CD14-positive monocyte (primary cell): ENCODE data around the gene NPPA. TPM values are rescaled to one million over a fixed set of nuclear protein-coding genes. Genes with fewer than 3 reads are reported as not detected.
A peak's percentile ranks its signal among the peaks of the same experiment; 100 is the strongest.

Experiments
- DNase-seq, 3 donors: peaks; one replicate each; pipeline ENCODE4 v3.0.0-alpha.2; 2011 to 2022
- H2AFZ ChIP-seq: 2 replicates; pipeline ENCODE4 v1.6.0; 2012; ENCODE audit warnings: mild to moderate bottlenecking, low read depth, low read length, inconsistent platforms; ENCODE audit not compliant: insufficient read depth, poor library complexity, severe bottlenecking
- H3K27ac ChIP-seq, 2 donors: 1 replicate in 1 of 2; 2 replicates in 1 of 2; pipeline ENCODE4 v1.5.1; 2012 to 2013; ENCODE audit warnings: low read length in 2 of 2, control low read depth in 1 of 2, inconsistent platforms in 1 of 2, low read depth in 1 of 2, mild to moderate bottlenecking in 1 of 2
- H3K27me3 ChIP-seq, 2 donors: one replicate each; pipeline versions ENCODE4 v1.6.0 to v1.6.1; 2011 to 2013; ENCODE audit warnings: low read length in 2 of 2; ENCODE audit not compliant: control insufficient read depth in 2 of 2, insufficient read depth in 2 of 2
- H3K36me3 ChIP-seq, 2 donors: replicated peaks in 1 of 2; 1 replicate in 1 of 2; 2 replicates in 1 of 2; pipeline versions ENCODE4 v1.5.1 to v1.6.1; 2012 to 2013; ENCODE audit warnings: low read length in 2 of 2, control low read depth in 1 of 2, inconsistent platforms in 1 of 2, mild to moderate bottlenecking in 1 of 2; ENCODE audit not compliant: insufficient read depth in 2 of 2, control insufficient read depth in 1 of 2
- H3K4me1 ChIP-seq, 2 donors: 1 replicate in 1 of 2; 2 replicates in 1 of 2; pipeline versions ENCODE4 v1.5.1 to v1.6.1; 2012 to 2013; ENCODE audit warnings: low read length in 2 of 2, control low read depth in 1 of 2, inconsistent platforms in 1 of 2, mild to moderate bottlenecking in 1 of 2, moderate library complexity in 1 of 2; ENCODE audit not compliant: insufficient read depth in 2 of 2, control insufficient read depth in 1 of 2
- H3K4me2 ChIP-seq: replicated peaks from 2 replicates; pipeline ENCODE3; 2012; ENCODE audit warnings: low read length, moderate library complexity, mild to moderate bottlenecking; ENCODE audit not compliant: poor library complexity, severe bottlenecking; ENCODE audit errors: extremely low read depth
- H3K4me3 ChIP-seq, 3 experiments: fragments of 200-600 bp in 1 of 3; sonication (generic) in 1 of 3; replicated peaks in 1 of 3; 1 replicate in 2 of 3; 2 replicates in 1 of 3; pipeline ENCODE4 v1.5.1; 2011 to 2013; ENCODE audit warnings: low read length in 3 of 3, mild to moderate bottlenecking in 3 of 3, control low read depth in 2 of 3, low read depth in 2 of 3, inconsistent platforms in 1 of 3, moderate library complexity in 1 of 3
- H3K79me2 ChIP-seq: 2 replicates; pipeline ENCODE4 v1.6.0; 2012; ENCODE audit warnings: mild to moderate bottlenecking, control low read depth, inconsistent platforms, low read length, moderate library complexity; ENCODE audit not compliant: insufficient read depth
- H3K9ac ChIP-seq: 2 replicates; pipeline ENCODE4 v1.6.0; 2017; ENCODE audit warnings: low read length, mild to moderate bottlenecking; ENCODE audit not compliant: insufficient read depth, poor library complexity, severe bottlenecking
- H3K9me3 ChIP-seq, 2 donors: replicated peaks in 1 of 2; 1 replicate in 1 of 2; 2 replicates in 1 of 2; pipeline versions ENCODE4 v1.5.1 to v1.6.1; 2012 to 2013; ENCODE audit warnings: low read length in 2 of 2, control low read depth in 1 of 2; ENCODE audit not compliant: control insufficient read depth in 1 of 2, insufficient read depth in 1 of 2
- H4K20me1 ChIP-seq: 2 replicates; pipeline ENCODE4 v1.6.0; 2012; ENCODE audit warnings: mild to moderate bottlenecking, low read length, control low read depth, moderate library complexity; ENCODE audit not compliant: insufficient read depth
- H3K27ac Mint-ChIP-seq, 7 donors: one replicate each; pipeline ENCODE4 v1.8.0; 2020; ENCODE audit warnings: mild to moderate bottlenecking in 7 of 7, mixed read lengths in 7 of 7, moderate library complexity in 6 of 7, inconsistent platforms in 2 of 7
- H3K27me3 Mint-ChIP-seq, 3 donors: one replicate each; pipeline ENCODE4 v1.8.0; 2021 to 2022; ENCODE audit warnings: low read depth in 3 of 3, mild to moderate bottlenecking in 3 of 3, mixed read lengths in 3 of 3, moderate library complexity in 3 of 3, inconsistent platforms in 1 of 3
- H3K36me3 Mint-ChIP-seq, 2 donors: one replicate each; pipeline ENCODE4 v1.8.0; 2020; ENCODE audit warnings: mixed read lengths in 2 of 2, inconsistent platforms in 1 of 2, mild to moderate bottlenecking in 1 of 2
- H3K4me1 Mint-ChIP-seq: one replicate; pipeline ENCODE4 v1.8.0; 2020; ENCODE audit warnings: mild to moderate bottlenecking, mixed read lengths
- H3K4me3 Mint-ChIP-seq, 2 donors: one replicate each; pipeline ENCODE4 v1.8.0; 2020; ENCODE audit warnings: mild to moderate bottlenecking in 2 of 2, mixed read lengths in 2 of 2, moderate library complexity in 1 of 2
- H3K9me3 Mint-ChIP-seq, 7 donors: one replicate each; pipeline ENCODE4 v1.8.0; 2020 to 2022; ENCODE audit warnings: mixed read lengths in 7 of 7, mild to moderate bottlenecking in 6 of 7, moderate library complexity in 6 of 7, inconsistent platforms in 2 of 7
- WGBS: methylation state at CpG from one replicate; pipeline ENCODE4 v1.1.5; 2013; ENCODE audit warnings: missing lambda C conversion rate; ENCODE audit not compliant: insufficient coverage; 5-methylcytosine and 5-hydroxymethylcytosine counted together
- intact Hi-C, 2 donors: fragments of 100-400 bp; cut with micrococcal nuclease; formaldehyde crosslinking; loops; one replicate each; pipeline versions ENCODE4 v1.15.0 to v1.15.1; 2023
- polyA plus RNA-seq, 3 donors: library from polyadenylated mRNA; depleted of rRNA in 1 of 3; unstranded in 2 of 3; stranded (reverse) in 1 of 3; fragments of 300-500 nt in 2 of 3; fragments of >200 nt in 1 of 3; fragmentation: Illumina TruSeq in 2 of 3; gene quantifications; 1 replicate in 2 of 3; 2 replicates in 1 of 3; pipeline ENCODE4 v1.2.3, GENCODE V29; 2012 to 2021
- TF ChIP-seq, protein P1 (sequence below): fragments of 200-600 bp; IDR thresholded peaks from one replicate; pipeline ENCODE4 v1.8.0; 2022; ENCODE audit warnings: antibody characterized with exemption, mild to moderate bottlenecking

Gene NPPA
- polyA plus RNA-seq, 3 donors: not detected

DNA sequence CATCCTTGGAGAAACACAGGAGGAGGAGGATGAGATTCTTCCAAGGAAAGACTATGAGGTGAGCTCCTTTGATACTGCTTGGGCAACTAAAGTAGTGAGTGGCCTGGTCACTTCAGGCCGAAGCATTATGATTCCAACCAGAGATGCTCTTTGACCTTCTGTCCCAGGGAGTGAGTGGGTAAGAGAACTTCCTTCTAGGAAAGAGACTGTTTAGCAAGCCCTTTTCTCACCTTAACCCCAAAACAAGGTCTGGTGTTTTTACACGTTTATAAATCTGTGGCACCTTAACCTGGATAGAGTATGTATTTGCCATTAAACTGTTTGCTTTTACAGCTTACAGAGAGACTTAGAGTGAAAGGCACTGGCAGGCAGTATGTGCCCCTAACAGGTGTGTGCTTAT lies 40.5 kb downstream of the NPPA start:
- H3K4me3 ChIP-seq: peak overlapping the region; percentile 0 to 83 (median 72)
- H3K79me2 ChIP-seq: peaks cover 92% of the 10 kb centered on the region
- peaks cover 48 to 59% of the 10 kb centered on the region in 2 donors for H3K4me1 ChIP-seq
- H2AFZ ChIP-seq: peak overlapping the region; percentile 79
- Mint-ChIP-seq H3K27me3 (peaks cover 0 to 2% (median 1%) of the 10 kb centered on the region in 3 donors), H3K4me1 (peaks cover 59% of the 10 kb centered on the region), H3K4me3 (peak overlapping the region; percentile 94 to 99), H3K27ac (peak overlapping the region; percentile 99 to 100 (median 99)), H3K9me3 (no peaks in the 10 kb centered on the region), H3K36me3 (peaks cover 40 to 51% of the 10 kb centered on the region in 2 donors)
- no CpG with 5 or more reads among the region's 2 CpGs for WGBS
- H3K9ac ChIP-seq: peak overlapping the region; percentile 96
- H3K27ac ChIP-seq: peak overlapping the region; percentile 87 to 98
- intact Hi-C loops: loop anchor here in 1 of 2 donors (1.0 to 10.0 kb wide), 3 partner anchors 8 to 178 kb away; partner anchors contain the start of gene MFN2
- peaks cover 27 to 42% of the 10 kb centered on the region in 2 donors for H3K36me3 ChIP-seq
- H3K4me2 ChIP-seq: peak overlapping the region; percentile 93
- H3K27me3 ChIP-seq: no peaks in the 10 kb centered on the region
- TF ChIP-seq, protein P1, sequence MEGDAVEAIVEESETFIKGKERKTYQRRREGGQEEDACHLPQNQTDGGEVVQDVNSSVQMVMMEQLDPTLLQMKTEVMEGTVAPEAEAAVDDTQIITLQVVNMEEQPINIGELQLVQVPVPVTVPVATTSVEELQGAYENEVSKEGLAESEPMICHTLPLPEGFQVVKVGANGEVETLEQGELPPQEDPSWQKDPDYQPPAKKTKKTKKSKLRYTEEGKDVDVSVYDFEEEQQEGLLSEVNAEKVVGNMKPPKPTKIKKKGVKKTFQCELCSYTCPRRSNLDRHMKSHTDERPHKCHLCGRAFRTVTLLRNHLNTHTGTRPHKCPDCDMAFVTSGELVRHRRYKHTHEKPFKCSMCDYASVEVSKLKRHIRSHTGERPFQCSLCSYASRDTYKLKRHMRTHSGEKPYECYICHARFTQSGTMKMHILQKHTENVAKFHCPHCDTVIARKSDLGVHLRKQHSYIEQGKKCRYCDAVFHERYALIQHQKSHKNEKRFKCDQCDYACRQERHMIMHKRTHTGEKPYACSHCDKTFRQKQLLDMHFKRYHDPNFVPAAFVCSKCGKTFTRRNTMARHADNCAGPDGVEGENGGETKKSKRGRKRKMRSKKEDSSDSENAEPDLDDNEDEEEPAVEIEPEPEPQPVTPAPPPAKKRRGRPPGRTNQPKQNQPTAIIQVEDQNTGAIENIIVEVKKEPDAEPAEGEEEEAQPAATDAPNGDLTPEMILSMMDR: no peak
- no peaks in the 10 kb centered on the region for H3K9me3 ChIP-seq
- DNase-seq: no peak
- H4K20me1 ChIP-seq: peaks cover 11% of the 10 kb centered on the region

DNA sequence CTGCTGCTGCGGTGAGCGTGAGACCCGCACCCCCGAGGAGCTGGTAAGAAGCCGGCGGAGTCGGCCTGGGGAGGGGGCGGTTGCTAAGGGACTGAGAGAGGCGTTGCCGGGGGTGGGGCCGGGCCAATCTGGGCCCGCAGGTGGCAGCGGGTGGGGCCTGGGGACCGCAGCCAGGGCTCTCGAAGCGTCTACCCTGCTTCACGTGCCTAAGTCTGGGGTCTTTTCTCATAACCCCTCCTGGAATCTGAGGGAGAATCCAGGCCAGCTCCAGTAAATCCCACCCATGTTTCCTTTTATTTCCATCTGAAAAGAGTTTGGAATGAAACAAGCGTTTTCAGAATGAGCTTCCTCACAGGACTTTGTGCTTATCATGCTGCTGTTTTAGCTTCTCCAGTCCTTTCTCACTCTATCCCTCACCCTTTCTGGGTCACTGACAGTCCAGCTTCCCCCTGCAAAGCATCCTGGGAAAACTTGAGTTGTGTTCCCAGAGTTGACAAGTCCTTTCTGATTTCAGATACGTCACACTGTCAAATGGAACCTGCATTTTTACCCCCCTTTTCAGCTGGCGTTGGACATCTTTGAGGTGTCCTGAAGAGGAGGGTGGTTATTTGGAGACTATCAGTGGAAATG lies 41.2 kb downstream of the NPPA start:
- peaks cover 39 to 51% of the 10 kb centered on the region in 2 donors for H3K36me3 Mint-ChIP-seq
- H3K4me1 Mint-ChIP-seq: peaks cover 66% of the 10 kb centered on the region
- peaks cover 0 to 2% (median 1%) of the 10 kb centered on the region in 3 donors for H3K27me3 Mint-ChIP-seq
- intact Hi-C loops: loop anchor here in 1 of 2 donors (5.0 to 10.0 kb wide), 2 partner anchors 101 to 178 kb away; partner anchors contain the start of gene MFN2
- Histone ChIP-seq H3K9me3 (no peaks in the 10 kb centered on the region), H4K20me1 (peaks cover 18% of the 10 kb centered on the region), H3K4me3 (peak overlapping the region; percentile 72 to 84 (median 83)), H3K9ac (peak overlapping the region; percentile 96), H3K4me2 (peak overlapping the region; percentile 93), H2AFZ (peak overlapping the region; percentile 79), H3K27ac (peak overlapping the region; percentile 87 to 98), H3K27me3 (no peaks in the 10 kb centered on the region), H3K79me2 (peaks cover 94% of the 10 kb centered on the region), H3K36me3 (peaks cover 21 to 41% of the 10 kb centered on the region in 2 donors), H3K4me1 (peaks cover 54 to 61% of the 10 kb centered on the region in 2 donors)
- DNase-seq: peak; percentile 32 to 66 (median 62)
- H3K27ac Mint-ChIP-seq: peak overlapping the region; percentile 99 to 100 (median 99)
- TF ChIP-seq, protein P1: no peak
- WGBS: under 1% methylated on average over 15 of the region's 20 CpGs
- peak overlapping the region; percentile 94 to 99 for H3K4me3 Mint-ChIP-seq
- H3K9me3 Mint-ChIP-seq: no peaks in the 10 kb centered on the region
